Measurements from ENCODE around the gene GRID2.

GRID2 gene

DNA sequence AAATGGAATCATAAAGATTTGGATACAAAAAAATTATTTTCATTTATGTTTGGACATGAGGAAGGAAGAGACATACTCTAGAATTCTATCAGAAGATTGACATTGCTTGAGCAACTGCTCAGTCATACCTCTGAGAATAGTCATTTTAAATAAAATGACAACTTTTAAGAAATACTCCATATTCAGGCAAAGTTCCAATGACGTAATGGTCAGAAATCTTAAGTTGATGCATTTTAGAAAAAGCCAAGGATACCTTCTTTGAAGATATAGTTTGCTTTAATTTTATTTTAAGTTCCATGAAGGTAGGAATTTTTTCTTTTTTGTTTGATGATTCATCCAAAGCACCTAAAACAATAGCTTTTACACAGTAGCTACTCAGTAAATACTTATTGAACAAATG, 1414.5 kb downstream of the GRID2 start:
- DNase-seq = no peak

DNA sequence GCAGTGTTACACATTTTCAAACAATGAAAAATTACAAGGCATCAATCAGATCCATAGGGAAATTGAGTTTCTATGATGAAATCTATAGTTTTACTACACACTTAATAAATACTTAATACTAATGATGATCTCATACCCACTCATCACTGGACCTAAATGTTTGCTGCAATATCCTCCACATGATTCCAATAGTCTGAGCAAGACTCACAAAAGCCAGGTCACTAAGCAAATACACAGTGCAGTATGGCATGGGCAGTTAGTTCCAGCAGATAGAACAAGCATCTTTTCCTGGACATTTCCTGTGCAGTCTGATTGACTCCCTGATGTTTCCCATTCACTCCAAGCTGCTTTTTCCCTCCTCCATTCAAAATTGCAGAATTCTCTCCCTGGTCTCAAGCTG, 1415.8 kb downstream of the GRID2 start:
- peak; percentile 54 for DNase-seq

DNA sequence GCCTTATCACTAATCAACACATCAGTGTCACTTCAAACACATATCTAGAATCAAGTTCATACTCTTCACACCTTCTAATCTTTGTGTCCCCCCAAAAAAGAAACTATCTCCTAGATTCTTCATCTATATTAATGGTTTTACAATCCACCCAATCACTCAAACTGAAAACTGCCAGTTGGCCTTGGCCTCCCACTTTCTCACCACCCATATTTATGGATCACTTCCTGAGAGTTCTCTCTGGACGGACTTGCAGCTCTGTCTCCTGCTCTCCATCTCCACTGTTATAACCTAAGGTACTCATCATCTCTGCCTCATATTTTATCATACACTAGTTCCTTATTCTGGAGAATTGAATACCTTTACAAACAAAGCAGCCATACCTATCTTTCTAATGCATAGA, 1418.7 kb downstream of the GRID2 start:
- DNase-seq = no peak

DNA sequence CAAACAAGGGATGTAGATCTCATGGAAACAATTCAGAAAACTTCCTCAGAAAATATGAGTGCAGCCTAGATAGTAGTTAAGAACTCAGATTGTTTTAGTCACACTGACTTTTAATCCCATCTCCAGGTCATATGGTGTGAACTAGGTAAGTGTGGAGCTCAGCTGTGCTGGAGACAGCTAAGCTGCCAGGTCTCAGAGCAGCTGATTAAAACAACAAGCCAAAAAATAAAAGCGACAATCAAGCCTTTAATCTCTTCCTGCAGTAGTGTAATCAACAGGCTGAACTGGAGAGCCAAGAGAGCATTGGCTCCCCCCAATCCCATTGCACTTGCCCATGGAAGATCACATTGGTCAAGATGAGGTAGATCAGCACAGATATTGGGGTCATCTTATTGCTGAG, 1426.5 kb downstream of the GRID2 start:
- no peak for DNase-seq

DNA sequence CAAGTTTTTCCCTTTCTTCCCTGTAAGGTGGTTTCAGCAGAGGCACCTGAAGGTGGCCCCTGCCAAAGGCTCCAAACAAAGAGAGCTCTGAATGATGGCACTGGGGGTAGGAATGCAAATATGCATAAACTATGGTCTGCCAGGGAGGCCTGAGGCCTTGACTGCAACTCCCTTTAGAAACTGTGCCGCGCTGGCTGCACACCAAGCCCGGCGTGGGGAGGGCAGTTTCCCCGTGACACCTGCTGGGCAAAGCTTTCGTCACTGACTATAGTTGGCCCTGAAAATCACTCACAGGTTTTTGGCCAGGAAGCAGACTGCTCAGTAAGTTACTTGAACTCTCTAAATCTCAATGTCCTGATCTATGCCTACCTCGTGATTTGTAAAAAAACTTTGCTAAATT, 1427.0 kb downstream of the GRID2 start:
- no peak for DNase-seq

DNA sequence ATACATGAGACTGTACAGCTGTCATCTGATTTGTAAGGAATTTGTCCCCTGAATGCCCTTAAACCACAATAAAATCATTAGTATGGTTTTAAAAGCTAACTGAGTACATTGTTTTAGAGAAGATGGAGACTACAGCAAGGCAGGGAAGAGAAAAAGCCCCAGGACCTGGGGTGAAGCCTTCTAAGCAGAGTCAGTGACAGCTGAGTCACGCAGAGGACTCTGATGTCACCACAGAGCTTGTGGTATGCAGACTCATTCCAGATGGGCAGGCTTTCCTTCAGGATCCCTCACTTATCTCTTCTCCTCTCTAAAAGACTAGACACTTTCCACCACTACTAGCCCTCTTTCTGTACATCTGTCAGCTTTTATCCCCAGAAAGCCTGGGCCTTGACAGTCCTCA, 1427.7 kb downstream of the GRID2 start:
- DNase-seq = no peak

DNA sequence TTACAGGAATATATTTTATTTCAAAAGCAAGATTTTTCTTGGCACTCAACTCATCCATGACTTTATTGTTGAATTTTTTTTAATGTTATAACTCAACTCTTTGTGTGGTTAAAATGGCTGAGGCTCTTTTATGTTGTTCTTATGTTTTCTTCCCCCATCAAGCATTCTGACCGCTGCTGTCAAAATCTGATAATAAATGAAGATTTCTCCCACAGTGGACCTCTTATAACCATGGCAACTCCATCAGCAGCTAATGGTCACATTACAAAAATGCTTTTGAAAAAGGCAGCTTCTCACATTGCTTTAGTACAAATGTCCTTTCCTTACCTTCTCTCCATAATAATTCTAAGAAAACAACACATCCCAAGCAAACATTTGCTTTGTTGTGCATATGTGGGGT, 1428.7 kb downstream of the GRID2 start:
- DNase-seq = no peak

DNA sequence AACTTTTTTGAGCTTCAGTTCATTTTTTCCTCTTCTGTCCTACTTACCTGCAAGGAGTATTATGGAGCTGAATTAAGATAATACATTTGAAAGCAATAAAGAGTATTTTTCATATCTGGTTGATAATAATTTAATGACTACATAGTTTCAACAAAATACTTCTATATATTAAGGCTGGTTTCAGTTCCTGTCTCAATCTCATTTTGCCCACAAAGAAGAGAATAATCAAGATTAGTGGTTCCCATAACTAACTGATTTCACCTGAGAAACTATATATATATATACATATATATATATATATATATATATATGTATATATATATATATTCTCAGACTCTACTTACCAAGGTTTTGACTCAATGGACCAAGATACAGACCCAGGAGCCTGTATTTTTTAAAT, 1437.1 kb downstream of the GRID2 start:
- DNase-seq = no peak

DNA sequence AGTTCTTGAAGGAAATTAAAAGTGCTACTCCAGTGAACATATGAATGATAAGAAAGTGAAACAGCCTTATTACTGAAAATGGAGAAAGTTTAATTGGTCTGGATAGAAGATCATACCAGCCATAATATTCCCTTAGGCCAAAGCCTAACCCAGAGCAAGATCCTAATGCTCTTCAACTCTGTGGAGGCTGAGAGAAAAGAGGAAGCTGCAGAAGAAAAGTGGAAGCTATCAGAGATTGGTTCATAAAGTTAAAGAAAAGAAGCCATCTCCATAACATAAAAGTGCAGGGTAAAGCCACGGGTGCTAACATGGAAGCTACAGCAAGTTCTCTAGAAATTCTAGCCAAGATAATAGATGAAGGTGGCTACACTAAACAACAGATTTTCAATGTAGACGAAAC, 1439.3 kb downstream of the GRID2 start:
- no peak for DNase-seq

DNA sequence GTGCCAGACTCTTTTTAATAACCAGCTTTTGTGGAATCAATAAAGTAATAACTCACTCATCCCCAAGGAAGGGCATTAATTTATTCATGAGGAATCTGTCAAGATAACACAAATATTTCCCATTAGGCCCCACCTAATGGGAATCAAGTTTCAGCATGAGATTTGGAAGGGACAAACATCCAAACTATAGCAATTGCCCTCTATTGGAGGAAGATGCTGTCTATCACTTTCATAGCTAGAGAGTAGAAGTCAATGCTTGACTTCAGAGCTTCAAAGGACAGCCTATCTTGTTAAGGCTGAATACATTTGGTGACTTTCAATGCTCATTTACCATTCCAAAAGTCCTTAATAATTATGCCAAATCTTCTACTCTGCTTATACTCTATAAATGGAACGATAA, 1439.9 kb downstream of the GRID2 start:
- no peak for DNase-seq

DNA sequence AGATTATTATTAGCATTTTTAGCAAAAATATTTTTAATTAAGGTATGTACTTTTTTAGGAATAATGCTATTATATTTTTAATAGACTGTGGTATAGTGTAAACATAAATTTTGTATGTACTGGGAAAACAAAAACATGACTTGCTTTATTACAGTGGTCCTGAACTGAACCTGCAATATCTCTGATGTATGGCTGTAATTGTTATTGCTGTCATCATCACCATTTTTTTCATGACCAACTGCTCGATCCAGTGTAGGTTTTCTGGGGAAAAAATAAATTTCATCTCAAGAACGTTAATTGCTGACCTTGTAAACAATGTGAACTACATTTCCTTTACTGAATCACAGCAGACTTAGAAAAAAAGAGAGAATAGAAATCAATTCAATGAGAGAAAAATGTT, 1441.2 kb downstream of the GRID2 start:
- DNase-seq = no peak

DNA sequence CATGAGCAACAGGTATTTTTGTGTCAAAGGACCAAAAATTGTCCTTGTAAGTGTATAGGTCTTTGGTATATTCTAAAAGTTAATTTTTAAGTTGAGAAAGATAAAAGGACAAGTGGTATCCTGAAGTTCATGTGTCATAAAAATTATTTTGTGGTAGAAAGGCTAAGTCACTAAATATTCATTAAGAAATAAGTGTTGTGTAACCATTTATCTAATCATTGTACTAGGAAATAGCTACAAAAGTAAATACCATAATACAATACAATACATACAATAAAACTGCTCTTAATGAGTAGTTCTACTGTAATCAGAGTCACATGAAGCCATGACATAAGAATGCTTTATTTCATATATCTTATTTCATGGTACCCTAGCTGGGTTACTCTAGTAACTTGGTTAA, 1442.3 kb downstream of the GRID2 start:
- DNase-seq = peak; percentile 20

DNA sequence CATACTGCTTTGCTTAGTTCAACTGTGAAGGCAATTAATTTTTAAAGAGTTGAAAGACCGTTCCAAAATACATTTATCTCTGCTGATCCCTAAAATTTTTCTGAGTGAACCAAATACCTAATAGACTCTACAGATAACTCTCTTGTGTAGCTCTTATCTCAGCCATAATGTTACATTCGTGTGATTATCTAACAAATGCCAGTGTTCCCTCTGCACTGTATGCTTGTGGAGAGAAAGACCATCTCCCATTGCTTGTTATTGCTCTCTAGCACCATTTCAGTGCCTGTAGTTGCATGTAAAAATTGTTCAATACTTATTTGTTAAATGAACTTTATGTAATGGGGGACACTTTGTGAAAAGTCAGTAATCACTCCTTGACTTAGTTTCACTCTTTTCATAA, 1443.5 kb downstream of the GRID2 start:
- no peak for DNase-seq

DNA sequence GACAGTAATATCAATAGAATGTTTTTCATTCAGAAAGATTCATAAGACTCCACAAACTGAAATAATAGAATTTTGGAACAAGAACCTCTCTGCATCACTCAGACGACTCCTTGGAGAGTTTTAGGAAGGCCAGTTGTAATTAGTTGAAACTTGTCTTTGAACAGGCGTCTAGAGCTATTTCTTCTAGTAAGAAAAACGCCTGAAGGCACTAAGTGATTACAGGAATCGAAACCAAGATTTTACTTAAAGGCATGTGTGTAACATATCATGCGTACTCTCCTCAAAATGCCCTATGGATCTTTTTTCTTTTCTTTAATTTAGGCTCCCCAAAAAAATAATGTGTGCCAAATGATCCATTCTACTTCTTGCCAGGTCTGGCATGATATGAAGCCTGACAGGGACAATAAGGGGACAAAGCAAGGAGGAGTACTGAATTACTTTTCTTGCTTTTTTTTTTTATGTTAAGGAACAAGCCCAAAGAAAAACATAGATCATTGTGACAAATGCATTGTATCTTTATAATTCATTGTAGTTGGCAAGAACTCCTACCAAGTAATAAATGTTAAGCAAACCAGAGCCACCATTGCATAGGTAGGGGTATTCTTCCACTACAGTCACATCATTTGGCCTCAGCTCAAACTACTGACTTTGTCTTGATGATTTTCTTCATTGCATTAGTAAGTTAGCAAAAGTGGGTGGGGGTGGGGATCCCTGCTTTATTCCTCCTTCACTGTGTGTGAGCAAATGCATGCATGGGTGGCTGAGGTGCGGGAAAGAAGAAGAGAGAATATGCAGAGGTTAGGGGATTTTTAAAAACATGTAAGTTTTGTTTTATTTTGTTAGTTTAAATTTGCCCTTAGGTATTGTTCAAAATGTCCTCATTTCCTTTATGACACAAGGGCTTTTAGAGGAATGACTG, 1444.9 kb downstream of the GRID2 start:
- no peak for DNase-seq

DNA sequence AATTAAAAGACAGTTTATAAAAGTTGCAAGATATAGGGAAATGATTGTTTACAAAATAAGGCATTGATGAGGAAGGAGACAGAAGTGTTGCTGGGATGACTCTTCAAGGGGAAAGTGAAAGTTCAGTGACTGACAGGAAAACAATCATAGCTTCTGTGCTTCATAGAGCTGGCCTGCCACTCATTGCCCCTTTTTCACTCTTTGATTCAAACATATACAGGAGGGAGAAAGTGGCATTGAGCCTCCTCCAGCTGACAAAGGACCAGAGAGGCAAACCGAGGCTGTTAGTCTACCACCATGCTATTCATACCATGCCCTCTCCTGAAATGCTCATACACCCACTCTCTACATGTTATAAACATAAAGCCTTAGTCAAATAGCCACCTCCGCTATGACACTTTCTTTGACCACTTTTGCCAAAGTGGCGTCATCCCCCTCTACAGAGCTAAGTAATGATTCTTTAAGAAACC, 1445.6 kb downstream of the GRID2 start:
- no peak for DNase-seq

DNA sequence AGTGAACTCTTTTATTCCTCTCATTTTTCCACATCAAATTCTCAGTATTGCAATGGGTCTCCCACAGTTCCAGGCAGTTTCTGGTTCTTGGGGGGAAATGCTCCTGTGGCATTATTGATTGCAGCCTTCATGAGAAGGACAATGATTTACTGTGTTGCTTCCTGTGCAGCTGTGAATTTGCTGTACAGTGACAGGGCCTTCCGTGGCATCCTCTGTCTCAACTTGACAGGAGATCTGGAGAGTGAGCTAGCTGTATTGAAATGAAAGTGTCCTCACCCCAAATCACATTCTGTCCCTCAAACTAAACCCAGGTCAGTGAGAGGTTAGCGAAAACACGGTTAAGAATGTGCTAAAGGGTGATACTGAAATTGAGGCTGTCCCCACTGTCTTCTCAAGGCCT, 1447.6 kb downstream of the GRID2 start:
- peak; percentile 74 for DNase-seq

DNA sequence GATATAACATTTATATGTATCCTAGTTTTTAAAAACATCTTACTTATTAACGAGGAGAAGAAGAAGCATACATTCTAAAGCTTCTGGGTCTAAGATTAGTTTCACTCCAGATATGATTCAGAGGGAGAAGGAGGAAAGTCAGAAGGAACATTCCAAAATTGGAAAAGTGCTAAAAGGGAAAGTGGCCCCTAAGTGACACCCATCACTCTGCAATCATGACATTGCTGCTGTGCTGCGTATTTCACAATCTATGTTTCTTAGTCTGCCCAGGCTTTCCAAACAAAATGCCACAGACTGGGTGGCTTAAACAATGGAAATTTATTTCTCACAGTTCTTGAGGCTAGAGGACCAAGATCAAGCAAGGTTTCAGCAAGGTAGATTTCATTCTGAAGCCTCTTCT, 1452.3 kb downstream of the GRID2 start:
- DNase-seq = no peak

DNA sequence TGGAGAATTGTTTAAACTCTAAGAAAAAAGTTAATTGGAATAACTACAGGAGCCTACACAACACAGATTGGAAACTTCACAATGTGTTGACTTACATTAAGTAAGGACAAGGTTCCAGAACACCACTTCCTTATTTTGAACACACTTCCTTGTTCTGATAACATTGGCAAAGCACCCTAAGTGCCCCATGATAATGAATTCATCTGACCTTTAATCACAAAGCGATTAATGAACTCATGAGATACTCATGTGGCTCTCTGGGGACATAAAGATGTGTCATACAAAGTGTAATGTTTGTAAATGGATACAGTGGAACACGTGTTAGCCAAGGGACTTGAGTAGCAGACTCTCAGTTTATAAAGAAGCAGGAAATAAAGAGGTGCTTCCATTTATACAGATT, 1455.7 kb downstream of the GRID2 start:
- DNase-seq = peak; percentile 3

DNA sequence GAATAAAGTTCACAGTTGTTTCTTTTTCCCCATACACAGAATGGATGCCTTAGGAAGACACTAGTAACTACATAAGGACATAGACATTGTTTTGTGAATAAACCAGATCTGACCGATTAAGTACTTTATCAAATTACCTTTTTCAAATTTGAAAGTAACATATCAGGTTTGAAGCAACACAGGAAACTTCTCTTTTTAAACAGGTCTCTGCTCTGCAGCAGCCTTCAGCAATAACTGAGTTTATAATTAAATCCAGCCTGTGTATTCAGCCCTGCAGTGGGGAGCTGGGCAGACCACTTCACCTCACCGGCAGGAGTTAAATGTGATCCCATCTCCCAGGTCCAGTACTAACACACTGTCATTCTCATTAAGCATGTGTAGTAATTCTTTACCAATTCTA, 1456.5 kb downstream of the GRID2 start:
- DNase-seq = peak; percentile 25

DNA sequence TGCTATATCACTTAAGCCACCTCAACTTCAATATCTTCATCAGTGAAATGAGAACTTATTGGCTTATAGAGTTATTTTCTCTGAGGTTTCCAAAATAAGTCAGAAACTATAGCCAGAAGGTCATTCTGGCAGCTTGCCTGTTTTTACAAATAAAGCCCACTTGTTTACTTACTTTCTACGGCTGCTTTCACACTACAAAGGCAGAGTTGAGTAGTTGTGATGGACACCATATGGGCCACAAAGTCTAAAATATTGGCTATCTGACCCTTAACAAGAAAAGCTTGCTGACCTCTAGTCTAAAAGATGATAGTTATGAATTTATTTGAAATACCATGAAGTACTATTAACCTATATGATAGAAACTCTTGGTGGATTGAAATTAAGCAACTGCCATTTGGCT, 1457.5 kb downstream of the GRID2 start:
- DNase-seq = peak; percentile 59

DNA sequence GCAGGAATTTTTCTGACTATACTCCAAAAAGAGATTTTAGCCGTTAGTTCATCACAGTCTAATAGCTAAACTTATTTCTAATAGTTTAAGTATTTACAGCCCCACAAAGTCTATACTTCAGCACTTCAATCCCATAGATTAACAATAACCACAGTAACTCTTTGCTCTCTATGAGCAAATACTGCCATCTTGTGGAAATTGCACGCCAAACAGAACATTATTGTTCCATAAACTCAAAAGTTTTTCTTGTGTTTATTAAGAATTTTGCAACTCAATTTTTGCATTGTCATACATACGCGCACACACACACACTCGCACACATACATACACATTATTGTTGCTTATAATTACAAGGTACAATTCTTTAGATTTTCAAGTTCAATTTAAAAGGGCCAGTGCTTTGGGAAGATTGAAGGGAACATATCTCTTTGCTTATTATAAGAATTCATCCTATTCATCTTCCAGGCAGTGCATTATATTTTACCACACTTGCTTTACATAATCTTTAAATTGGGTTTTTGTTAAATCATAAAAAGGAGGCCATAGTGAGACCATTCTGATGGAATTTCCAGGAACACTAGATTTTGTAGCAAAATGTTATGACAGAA, 1461.0 kb downstream of the GRID2 start:
- peak; percentile 72 for DNase-seq

DNA sequence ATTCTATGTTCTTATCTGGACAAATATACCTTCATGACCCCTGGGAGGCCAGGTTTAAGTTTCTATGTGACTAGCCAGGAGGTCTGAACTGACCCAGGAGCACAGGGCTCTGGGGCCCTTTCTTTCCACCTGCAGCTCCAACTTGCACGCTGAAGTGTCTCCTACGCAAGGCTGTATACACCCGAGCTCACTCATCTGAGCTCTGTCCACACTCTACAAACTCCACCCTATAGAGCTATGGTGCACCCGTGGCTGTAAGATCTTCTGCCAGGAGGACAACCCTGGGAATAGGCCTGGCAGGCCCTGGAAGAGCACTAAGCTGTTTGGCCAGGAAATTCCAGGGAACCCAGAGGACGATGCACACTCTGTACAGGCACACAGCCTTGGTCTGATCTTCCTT, 1464.2 kb downstream of the GRID2 start:
- no peak for DNase-seq

DNA sequence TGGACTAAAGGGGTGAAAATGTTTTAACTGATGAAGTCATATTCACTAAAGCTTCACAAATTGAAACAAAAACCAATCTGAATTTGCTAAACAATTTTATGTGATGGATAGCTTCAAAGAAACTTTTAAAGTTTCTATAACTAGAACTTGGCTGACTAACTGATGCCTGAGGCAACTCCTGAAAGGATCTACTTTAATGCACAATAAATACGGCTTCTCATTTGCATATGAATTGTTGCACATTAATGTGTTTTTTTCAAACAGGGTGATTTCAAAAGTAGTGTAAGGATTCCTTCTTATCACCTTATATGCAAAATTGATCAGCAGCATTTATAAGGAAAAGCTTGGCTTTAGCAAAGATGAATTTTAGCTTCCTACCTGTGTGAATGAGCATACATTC, 1466.4 kb downstream of the GRID2 start:
- no peak for DNase-seq

DNA sequence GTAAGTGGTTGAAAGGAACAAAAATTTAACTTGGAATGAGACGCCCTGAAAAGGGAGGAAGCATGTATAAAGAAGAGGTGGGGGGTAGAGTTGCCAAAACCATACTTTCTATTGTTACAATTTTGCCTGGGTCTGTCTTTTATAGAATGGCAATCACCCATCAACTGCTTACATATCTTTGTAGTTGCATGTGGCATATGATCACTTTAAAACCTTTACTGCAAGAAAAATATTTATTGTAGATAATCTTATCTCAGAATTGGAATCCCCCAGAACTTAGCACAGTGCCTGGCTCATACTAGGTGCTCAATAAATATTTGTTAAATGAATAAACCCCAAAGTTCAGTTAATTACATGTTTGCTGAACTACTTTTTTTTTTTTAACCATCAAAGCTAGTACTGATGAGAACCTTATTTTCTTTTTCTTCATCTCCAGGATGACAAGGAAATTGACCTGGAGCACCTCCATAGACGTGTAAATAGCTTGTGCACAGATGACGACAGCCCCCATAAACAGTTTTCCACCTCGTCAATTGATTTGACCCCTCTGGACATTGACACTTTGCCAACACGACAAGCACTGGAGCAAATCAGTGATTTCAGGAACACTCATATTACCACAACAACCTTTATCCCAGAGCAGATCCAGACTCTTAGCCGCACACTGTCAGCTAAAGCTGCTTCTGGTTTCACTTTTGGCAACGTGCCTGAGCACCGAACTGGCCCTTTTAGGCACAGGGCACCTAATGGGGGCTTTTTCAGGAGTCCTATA, 1468.1 kb downstream of the GRID2 start:
- peak; percentile 76 for DNase-seq

All from NCI-H69 (cell line).